PC-3 (cell line): ENCODE measurements around the gene MMP14.

Experiments
- EZH2 ChIP-seq: fragments of 300-600 bp; sonication (generic); IDR thresholded peaks from one replicate; pipeline ENCODE4 v1.6.1; 2017; ENCODE audit warnings: antibody characterized with exemption, mild to moderate bottlenecking, low read length; ENCODE audit not compliant: unreplicated experiment
- TF ChIP-seq, protein P1 (sequence below): fragments of 300-600 bp; sonication (generic); conservative IDR thresholded peaks from 2 replicates; pipeline ENCODE4 v1.5.1; 2017; ENCODE audit warnings: antibody characterized with exemption, low read depth, mild to moderate bottlenecking, low read length

DNA sequence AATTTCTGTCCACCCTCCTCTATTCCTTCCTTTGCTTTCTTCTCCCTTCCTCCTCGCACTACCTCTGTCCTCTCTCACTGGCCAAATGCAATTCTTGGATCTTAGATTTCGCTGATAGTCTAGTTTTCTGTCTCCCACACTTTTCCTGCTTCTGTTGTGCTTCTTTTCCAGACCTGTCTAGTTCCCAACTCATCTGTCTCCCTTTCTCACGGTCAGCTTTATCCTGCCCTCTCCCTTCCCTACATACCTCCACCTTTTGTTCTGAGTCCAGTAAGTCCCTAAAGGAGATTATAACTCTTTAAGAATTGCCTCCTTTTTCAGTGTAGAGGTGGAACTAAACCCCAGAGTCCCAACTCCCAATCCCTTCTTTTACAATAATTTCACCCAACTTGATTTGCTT is 880 bp upstream of the MMP14 start:
- TF ChIP-seq, protein P1, sequence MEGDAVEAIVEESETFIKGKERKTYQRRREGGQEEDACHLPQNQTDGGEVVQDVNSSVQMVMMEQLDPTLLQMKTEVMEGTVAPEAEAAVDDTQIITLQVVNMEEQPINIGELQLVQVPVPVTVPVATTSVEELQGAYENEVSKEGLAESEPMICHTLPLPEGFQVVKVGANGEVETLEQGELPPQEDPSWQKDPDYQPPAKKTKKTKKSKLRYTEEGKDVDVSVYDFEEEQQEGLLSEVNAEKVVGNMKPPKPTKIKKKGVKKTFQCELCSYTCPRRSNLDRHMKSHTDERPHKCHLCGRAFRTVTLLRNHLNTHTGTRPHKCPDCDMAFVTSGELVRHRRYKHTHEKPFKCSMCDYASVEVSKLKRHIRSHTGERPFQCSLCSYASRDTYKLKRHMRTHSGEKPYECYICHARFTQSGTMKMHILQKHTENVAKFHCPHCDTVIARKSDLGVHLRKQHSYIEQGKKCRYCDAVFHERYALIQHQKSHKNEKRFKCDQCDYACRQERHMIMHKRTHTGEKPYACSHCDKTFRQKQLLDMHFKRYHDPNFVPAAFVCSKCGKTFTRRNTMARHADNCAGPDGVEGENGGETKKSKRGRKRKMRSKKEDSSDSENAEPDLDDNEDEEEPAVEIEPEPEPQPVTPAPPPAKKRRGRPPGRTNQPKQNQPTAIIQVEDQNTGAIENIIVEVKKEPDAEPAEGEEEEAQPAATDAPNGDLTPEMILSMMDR, result no peak
- TF ChIP-seq EZH2, result no peak
